Left ventricle myocardium inferior (tissue), 1 donor: ENCODE measurements around the gene NACC2. TPM values are rescaled to one million over a fixed set of nuclear protein-coding genes. Genes with fewer than 3 reads are reported as not detected.

ENCODE experiments used
- DNase-seq: peaks from one replicate; pipeline ENCODE4 v3.0.0-alpha.2; 2020
- H3K27ac ChIP-seq: fragments of 200-600 bp; replicated peaks from 2 replicates; pipeline ENCODE4 v1.8.0; 2021
- H3K27me3 ChIP-seq: fragments of 200-600 bp; 2 replicates; pipeline ENCODE4 v1.8.0; 2021; ENCODE audit warnings: low read depth
- H3K36me3 ChIP-seq: fragments of 200-600 bp; 2 replicates; pipeline ENCODE4 v1.8.0; 2021
- H3K4me1 ChIP-seq: fragments of 200-600 bp; 2 replicates; pipeline ENCODE4 v1.8.0; 2021
- H3K4me3 ChIP-seq: fragments of 200-600 bp; 2 replicates; pipeline ENCODE4 v1.8.0; 2021; ENCODE audit warnings: mild to moderate bottlenecking, moderate library complexity
- H3K9me3 ChIP-seq: fragments of 200-600 bp; replicated peaks from 2 replicates; pipeline ENCODE4 v1.8.0; 2021
- CTCF ChIP-seq: fragments of 200-600 bp; IDR thresholded peaks from 2 replicates; pipeline ENCODE4 v1.8.0; 2021; ENCODE audit warnings: antibody characterized with exemption, mild to moderate bottlenecking, borderline replicate concordance
- intact Hi-C: fragments of 100-400 bp; cut with micrococcal nuclease; formaldehyde crosslinking; loops from one replicate; pipeline ENCODE4 v1.11.0; 2022
- total RNA-seq: library from RNA; stranded (reverse); fragmentation: NEBNext Ultra II Directional; extraction: Animal tissue kit (Norgen Biotek cat#: 25700); gene quantifications from one replicate; pipeline ENCODE4 v1.2.1, GENCODE V29; 2021
- donor health status: DM: no; HTN: yes; CAD: no; lungs with severe emphysema.

The NACC2 gene
- total RNA-seq, 1 donor from 2014 or later, result 29.5 TPM

DNA sequence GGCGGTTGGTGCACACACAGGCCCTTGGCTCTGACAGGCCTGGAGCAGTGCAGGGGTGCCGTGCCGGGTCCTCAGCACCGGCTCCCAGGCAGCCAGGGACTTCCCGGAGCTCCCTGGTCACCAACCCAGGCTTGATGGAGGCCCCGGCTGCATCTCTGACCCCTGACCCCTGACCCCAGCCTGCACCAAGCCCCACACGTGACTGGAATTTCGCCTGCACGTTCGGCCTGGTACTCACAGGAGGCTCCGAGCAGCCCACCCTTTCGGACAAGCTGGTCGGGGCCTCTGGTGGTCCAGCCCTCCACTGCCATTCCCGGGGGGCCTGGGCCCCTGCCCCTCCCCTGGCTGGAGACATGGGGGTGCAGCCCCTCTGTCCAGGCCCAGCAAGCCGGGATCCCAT is 108.5 kb downstream of the NACC2 start:
- H3K9me3 ChIP-seq, result no peaks in the 10 kb centered on the region
- intact Hi-C loops, result no loop called here
- no peak for DNase-seq
- TF ChIP-seq CTCF, result no peak
- no peak overlapping the region for H3K27ac ChIP-seq
- H3K4me3 ChIP-seq, result no peak overlapping the region
- peaks cover 24% of the 10 kb centered on the region for H3K27me3 ChIP-seq
- peaks cover 22% of the 10 kb centered on the region for H3K4me1 ChIP-seq
- no peaks in the 10 kb centered on the region for H3K36me3 ChIP-seq

DNA sequence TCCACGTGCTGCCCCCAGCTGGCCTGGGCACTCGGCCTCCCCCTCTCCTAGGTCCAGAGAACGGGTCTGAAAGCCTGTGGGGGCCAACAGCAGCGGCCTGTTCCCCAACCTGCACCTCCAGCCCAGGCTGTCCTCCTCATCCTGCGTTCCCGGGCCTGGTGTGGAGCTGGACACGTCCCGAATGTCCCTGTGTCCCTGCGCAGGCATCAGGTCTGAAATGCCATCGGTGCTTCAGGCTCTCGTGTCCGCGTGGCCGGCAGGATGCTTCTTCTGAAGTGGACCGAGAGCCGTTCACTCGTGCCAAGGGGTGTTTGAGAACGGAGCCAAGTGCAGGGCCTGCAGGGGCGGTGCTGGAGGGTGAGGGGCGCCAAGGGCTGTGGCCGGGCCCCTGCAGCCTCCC is 109.2 kb downstream of the NACC2 start:
- H3K4me3 ChIP-seq, result no peak overlapping the region
- peaks cover 15% of the 10 kb centered on the region for H3K4me1 ChIP-seq
- no peaks in the 10 kb centered on the region for H3K36me3 ChIP-seq
- H3K27me3 ChIP-seq, result peaks cover 28% of the 10 kb centered on the region
- no peaks in the 10 kb centered on the region for H3K9me3 ChIP-seq
- no peak overlapping the region for H3K27ac ChIP-seq
- TF ChIP-seq CTCF, result no peak
- intact Hi-C loops, result no loop called here
- no peak for DNase-seq

DNA sequence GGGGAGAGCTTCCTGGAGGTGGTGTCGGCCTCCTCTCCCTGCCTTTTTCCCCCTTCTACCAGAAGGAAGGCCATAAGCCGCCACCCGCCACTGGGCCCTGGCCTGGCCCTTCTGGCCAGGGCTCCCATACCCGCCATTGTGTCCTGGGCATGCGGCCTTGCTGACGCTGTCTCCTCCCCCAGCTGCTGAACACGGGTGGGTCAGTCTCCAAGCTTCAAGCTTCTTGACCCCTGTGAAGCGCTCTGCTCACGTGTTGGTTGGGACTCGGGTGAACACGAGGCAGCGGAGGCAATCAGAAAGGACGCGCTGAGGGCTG is 109.7 kb downstream of the NACC2 start:
- H3K4me1 ChIP-seq, result peaks cover 16% of the 10 kb centered on the region
- H3K27me3 ChIP-seq, result peaks cover 28% of the 10 kb centered on the region
- no peak for TF ChIP-seq CTCF
- no peak for DNase-seq
- H3K27ac ChIP-seq, result no peak overlapping the region
- H3K9me3 ChIP-seq, result no peaks in the 10 kb centered on the region
- no peak overlapping the region for H3K4me3 ChIP-seq
- intact Hi-C loops, result no loop called here
- H3K36me3 ChIP-seq, result no peaks in the 10 kb centered on the region

- Histone ChIP-seq H3K27ac (no peak overlapping the region), H3K4me3 (no peak overlapping the region), H3K9me3 (no peaks in the 10 kb centered on the region), H3K36me3 (no peaks in the 10 kb centered on the region), H3K27me3 (peaks cover 28% of the 10 kb centered on the region), H3K4me1 (peaks cover 16% of the 10 kb centered on the region)
- no peak for DNase-seq
- no peak for TF ChIP-seq CTCF
- intact Hi-C loops, result no loop called here
Measured at GRCh38 chr9:135984072-135984710, 110.9 kb downstream of the NACC2 start.

- DNase-seq, result no peak
- intact Hi-C loops, result no loop called here
- H3K9me3 ChIP-seq, result no peaks in the 10 kb centered on the region
- no peak for TF ChIP-seq CTCF
- H3K27ac ChIP-seq, result no peak overlapping the region
- no peak overlapping the region for H3K4me3 ChIP-seq
- H3K4me1 ChIP-seq, result peaks cover 23% of the 10 kb centered on the region
- peaks cover 28% of the 10 kb centered on the region for H3K27me3 ChIP-seq
- no peaks in the 10 kb centered on the region for H3K36me3 ChIP-seq
Measured at GRCh38 chr9:135983208-135984071, 111.6 kb downstream of the NACC2 start.
